HG02678 (cell line): Measurements from ENCODE around the gene MED10.
"Not testable (repeated sequence)": the region's sequence is repeated elsewhere in the genome, so short reads cannot be mapped to it uniquely, and the experiment has no call there.

Source experiments
- ATAC-seq: cut with Tn5 transposase; IDR thresholded peaks from one replicate; pipeline ENCODE4 v1.9.1; 2021; ENCODE audit warnings: mild to moderate bottlenecking, moderate library complexity; ENCODE audit not compliant: unreplicated experiment

Gene MED10

DNA sequence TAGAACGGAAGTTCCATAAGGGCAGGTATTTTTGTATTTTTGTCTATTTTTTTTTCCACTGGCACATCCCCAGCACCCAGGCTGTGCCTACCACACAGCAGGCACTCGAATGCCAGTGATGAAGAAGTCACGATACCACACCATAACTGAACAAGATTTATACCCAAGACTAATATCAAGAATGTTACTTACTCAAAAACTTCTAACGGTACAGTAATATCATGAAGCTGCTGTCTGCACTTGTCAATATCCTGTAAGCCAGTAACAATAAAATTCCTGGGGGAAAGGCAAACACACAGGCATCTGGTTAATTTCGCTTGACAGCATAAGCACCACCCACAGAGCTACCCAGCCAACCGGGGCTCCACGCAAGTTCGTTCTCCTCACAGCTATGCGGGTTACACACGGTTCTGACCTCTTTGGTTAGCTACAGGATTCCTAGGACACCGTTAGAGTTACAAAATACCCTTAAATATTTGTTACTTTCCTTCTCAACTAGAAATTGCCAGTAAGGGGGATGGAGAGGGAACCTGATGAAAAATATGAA lies 1.3 kb downstream of the MED10 start:
- no peak for ATAC-seq

DNA sequence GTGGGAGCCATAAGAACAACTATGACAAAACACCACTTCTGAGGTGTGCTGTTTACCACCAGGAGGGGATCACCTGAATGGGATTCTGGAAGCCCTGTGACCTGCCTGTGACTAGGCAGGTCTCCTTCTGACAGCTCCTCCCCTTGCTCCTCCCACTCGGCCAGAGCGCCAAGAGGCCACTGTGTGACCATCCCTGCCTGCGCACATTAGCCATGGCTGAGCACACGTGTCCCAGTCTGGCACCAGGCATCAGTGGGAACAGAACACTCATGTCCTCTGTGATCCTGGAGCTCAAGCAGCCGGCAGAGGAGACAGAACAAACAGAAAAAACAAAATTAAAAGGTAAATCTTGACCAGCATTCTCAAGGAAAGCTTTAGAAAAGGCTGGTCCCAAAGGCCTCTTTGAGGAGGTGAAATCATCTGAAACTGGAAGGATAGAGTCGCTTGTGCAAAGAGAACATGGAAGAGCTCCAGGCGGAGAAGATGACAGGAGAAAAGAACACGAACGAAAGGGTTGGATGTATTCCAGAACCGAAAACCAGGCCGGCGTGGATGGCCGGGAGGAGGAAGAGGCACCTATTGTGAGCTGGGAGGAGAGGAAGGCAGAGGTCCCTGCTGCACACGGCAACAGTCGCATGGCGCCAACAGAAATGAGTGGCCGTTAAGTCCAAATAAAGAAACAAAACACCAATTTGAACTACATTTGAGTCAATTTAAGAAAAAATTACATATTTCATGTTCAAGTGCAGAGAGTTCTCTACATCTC lies 5.1 kb downstream of the MED10 start:
- no peak for ATAC-seq

DNA sequence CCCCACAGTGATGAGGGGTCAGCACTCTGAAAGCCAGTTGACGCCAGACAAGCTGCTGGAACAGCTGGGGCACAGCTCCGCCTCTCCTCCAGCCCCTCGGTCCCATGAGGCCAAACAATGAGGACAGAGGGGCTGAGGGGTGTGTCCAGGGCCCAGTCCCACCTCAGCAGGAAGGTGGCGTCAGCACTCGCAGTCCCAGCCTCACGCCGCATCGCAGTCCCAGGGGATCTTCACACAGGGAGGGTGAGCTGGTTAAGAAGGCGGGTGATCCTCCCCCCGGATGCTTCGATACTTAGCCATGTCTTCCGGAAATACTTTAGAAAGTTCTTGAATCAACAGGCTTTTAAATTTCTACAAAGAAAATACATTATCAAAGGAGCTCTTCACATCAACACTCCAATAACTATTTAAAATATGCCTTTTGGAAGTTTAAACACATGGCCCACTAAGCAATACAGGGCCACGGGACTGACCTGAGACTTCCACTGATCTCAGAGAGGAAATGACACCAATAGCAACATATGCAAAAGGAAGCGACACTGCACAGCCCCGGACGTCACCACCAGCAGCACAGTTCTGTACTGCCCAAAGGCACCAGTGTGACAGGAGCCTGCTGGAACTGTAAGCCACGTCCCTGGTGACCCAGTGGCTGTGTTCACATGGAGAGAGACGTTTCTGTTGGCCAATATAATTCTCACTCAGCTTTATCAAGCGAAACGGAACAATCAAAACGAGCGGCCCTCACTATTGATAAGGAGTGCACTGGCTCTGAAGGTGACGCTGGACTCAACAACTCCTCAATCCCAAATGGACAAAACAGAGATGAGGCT lies 5.9 kb downstream of the MED10 start:
- ATAC-seq = no peak

DNA sequence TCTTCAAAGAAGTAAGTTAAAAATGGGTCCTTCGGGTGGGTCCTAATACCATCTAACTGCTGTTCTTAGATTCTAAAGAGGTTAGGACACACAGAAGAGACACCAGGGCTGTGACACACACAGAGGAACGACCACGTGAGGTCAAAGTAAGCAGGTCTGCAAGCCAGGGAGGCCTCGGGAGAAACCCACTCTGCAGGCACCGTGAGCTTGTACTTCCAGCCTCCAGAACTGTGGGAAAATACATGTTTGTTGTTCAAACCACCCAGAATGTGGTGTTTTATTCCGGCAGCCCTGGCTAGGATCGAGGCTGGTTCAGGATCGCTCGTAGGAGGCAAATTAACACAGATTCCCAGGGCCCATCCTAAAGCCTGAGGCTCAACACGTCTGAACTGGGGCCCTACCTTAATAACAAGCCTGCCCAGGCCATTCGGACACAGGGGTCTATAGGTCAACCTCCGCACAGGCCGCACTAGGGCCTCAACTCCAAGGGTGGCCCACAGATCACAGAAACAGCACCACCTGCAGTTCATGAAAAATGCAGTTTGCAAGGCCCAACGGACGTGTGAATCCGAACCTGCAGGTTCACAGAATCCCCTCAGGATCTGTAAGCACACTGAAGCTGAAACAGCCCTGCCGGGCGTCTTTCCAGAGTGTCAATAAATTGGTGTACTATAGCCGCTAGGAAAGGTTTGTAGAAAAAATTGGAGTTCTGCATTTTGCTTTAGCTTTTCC lies 7.1 kb downstream of the MED10 start:
- ATAC-seq = no peak

DNA sequence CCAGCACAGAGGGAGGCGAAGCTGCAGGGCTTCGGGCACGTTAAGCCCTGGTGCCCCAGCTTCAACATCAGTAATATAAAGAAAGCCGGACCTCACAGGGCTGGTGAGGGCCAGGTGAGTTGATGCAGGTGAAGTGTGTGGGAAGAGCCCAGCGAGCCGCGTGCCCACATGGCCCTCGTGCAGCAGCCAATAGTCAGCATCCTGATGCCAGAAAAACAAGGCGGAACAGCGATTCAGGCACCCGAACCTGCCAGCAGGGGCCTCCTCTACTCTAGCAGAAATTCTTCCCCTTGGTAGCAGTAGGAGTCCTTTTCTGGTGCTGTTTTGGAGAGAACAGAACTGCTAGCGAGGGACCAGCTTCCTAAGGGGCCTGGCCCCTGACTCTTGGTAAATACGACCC lies 7.8 kb downstream of the MED10 start:
- ATAC-seq = no peak

DNA sequence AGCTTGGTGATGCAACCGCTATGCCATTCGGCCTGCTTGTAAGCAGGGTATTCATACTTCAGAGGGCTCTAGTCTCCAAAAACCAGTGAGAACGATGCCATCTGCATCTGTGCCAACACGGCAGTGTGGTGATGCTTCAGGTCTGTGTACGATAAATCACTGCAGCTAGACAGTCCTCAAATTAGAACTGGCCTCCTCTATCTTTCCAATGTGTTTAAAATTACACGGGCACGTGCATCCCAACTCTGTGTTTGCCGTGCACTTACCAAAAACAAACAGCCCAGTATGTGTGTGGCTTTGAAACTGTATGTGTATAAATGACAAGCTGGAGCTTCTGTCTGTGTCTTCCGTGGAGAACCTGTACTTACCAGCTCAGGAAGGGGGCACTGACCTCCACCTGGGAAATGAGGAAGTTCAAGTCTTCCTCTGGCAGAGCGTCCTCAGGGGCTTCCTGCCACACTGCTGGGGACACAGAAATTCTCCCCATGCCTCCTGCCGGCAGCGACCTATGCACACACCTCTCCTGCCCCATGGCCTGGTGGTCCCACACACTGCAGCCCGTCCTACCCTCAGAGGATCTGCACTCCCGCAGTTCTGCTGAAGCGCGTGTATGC lies 12.3 kb downstream of the MED10 start:
- no peak for ATAC-seq

DNA sequence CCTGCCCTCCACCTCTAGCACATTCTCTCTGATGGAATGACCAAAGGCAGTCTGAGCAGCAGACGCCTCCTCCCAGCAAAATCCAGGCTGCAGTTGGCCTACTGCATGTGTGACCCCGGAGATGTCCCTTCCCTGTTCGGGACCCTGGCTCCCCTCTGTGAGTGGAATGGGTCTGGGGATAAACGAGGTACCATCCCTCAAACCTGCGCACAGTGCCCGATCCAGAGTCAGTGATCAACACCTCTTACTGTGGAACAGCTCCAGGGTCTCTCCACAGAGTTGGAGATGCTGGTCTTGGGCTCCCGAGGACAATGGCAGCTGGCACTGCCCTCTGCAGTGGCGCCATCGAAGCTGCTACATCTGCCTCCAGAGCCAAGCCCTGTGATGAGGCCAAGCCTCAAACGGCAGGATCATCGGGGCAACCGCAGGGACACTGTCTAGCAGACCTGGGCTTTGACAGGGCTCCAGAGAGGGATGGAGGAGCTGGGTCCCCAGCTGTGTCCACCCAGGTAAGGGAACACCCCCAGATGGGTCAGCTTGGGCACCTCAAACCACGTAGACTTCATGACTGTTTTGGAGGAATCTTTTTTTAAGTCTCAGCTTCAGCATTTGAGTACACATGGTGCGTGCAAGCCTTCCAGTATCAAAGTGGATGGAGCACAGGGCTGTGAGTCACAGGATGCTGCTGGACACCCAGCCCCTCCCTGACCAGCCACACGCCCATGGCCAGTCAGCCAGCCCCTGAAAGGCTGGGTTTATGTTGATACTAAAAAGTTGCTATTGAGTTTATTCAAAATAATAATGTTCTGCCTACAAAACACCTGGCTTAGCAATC lies 13.0 kb downstream of the MED10 start:
- no peak for ATAC-seq

DNA sequence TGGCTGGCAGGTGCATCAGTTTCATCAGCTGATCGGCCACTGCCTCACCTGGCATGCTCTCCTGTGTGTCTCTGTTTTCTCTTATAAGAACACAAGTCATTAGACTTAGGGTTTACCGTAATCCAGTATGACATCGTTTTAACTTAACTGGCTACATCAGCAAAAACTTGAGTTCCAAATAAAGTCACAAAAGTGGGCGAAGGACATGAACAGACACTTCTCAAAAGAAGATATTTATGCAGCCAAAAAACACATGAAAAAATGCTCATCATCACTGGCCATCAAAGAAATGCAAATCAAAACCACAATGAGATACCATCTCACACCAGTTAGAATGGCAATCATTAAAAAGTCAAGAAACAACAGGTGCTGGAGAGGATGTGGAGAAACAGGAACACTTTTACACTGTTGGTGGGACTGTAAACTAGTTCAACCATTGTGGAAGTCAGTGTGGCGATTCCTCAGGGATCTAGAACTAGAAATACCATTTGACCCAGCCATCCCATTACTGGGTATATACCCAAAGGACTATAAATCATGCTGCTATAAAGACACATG lies 14.8 kb downstream of the MED10 start:
- ATAC-seq = not testable (repeated sequence)

DNA sequence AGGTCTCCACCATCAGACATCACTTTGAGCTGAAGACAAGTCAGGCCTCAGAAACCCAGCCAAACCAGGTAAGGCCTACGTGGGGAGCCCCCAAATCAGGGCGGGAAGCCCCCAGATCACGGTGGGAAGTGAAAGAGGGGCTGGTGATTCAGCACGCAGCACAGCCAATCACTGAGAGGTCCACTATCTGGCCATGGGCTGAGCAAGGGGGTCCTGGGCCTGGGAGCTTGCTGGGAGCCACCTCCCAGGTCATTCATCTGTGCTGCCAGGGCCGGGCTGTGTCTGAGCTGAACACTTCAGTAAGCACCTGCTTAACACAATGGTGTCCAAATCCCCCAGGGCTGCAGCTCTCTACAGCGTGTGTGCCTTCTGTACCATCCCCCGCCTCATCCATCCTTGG lies 15.5 kb downstream of the MED10 start:
- no peak for ATAC-seq

DNA sequence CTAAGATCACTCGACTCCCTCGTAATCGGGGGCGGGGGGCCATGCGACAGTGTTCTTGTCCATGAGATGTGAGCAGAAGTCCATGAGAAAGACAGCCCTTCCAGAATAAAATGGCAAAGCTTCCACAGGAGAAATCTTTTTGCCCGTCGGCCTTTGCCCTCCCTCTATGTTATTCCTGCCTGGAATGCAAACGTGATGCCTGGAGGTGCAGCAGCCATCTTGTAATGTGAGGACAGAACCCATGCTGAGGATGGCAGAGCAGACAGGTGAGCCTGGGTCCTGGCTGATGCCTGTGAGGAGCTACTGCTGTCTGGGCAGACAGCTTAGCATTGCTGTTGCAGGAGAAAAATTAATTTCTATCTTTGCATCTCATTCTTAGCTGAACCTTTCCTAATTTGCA lies 17.2 kb downstream of the MED10 start:
- ATAC-seq = no peak

DNA sequence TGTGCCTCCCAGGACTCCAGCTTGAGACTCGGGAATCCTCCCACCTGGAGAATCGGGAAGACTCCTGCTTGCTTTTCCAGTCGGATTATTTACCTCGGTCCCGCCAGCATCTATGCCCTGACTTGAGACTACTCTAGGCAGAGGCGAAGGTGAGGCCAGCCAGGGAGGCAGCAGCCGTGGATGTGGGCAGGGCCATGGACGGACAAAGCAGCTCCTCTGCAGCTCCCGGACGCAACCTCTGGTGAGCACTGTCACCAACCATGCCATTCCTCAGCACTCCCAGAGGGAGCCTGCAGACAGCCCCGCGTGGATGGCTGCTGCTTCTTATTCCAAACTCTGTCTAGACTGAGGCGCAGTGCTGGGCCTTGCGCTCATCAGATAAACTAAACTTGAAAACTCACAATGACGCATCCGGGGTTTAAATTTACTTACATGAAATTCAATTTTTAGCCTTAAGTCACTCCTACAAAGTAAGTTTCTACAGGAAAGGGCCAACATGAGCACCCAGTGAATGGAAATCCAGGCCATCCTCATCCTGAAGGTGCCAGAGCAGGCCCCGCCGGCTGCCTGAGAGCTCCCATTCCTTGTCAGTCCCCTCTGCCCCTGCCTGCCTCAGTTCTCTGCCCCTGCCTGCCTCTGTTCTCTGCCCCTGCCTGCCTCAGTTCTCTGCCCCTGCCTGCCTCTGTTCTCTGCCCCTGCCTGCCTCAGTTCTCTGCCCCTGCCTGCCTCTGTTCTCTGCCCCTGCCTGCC lies 17.8 kb downstream of the MED10 start:
- no peak for ATAC-seq

DNA sequence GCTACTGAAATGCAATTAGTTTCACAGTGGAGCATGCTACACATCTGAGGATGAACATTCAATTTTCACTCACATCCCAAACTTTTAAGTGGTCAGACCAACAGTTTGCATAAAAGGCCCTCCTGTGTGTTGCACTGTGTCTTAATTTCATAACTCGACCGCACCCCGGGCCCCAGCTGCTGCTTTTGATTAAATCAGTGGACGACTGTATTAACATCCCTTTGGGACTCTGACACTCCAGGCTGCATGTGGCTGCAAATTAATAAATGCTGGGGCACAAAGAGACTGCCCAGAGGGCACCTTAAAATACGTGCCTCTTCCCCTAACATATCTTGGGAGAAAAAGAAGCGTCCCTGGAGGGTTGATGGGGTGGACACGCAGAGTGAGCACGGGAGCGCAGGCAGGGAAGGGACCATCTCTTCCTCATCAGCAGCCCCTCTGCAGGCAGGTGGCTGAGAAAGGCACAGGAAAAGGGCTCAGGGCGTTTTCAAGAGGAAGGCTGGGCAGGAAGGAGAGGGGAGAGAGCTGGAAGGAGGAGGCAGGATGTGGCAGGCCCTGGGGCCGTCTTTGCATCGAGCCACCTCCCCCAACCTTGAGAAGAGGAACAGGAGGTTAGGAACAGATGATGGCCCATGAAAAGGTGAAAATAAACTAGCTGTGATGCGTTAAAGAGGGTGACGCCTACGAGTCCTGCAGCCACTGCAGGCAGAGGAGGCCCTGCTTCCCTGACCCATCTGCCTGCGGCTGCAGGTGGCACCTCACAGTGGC lies 18.6 kb downstream of the MED10 start:
- ATAC-seq = peak; percentile 78

DNA sequence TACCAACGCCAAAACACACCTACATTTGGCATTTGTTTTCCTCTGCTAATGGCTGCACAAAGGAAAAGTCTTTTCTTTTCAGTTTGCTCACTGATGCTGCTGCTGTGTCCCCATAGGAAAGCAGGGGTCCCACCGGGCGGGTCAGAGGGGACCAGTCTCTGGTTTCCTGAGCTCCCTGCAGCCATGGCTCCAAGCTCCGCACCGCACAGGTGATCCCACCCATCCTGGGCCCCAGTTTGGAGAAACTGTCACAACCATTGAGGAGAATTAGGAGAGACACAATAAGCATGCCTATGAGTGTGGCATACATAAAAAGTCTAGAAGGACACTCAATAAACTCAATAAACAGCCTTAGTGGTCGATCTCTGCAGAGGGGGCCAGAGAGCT lies 19.9 kb downstream of the MED10 start:
- ATAC-seq = no peak

DNA sequence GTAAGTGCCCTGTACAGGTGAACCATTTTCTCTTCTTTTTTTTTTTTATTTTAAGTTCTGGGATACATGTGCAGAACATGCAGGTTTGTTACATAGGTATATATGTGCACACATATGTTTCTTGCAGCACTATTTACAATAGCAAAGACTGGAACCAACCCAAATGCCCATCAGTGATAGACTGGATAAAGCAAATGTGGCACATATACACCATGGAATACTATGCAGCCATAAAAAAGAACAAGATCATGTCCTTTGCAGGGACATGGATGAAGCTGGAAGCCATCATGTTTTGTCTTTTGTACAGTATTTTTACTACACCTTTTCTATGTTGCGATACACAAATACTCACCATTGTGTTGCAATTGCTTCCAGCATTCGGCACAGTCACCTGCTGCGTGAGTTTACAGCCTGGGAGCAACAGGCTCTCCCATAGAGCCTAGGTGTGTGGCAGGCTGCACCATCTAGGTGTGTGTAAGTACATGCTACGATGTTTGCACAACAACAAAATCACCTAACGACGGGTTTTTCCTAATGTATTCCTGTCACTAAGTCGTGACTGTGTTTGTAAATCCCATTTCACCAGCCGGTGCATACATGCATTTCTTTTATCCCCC lies 20.4 kb downstream of the MED10 start:
- not testable (repeated sequence) for ATAC-seq

DNA sequence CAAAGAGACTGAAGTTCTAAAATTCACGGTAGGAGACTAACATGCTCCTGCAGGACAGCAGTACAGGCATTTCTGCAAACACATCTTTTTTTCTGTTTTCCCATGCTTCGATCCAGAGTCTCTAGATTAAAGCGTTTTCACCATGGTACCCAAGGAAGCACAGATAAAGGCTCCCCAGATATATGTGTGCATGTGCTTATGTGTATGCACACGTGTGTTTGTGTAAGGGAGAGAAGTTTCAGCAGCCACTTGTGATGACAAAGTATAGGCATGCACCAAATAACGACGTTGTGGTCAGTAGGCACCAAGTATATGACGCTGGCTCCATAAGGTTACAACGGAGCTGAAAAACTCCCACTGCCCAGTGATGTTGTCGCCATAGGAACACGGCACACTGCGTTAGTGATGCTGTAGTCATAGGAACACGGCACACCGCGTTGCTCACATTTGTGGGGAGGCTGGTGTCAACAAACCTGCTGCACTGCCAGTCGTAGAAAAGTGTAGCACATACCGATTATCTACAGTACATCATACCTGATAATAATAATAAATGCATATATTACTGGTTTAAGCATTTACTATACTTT lies 21.7 kb downstream of the MED10 start:
- no peak for ATAC-seq

DNA sequence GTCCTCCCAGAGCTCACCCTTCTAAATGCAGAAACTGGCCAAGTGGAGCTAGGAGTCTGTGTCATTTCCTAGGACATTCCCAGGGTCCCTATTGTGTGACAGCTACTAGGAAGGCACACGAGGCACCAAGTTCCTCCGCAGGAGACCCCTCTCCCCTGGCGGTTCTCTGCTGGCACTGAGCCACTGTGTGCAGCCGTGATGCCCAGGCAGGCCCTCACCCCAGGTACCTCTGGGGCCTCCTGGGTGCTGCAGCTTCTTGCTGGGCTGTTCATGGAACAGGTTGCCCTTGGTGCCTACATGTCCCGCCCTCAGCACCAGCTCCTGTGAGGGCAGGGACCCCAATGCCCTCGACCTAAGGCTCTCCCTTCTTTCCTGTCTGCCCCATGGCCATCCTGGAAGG lies 23.1 kb downstream of the MED10 start:
- ATAC-seq = no peak

DNA sequence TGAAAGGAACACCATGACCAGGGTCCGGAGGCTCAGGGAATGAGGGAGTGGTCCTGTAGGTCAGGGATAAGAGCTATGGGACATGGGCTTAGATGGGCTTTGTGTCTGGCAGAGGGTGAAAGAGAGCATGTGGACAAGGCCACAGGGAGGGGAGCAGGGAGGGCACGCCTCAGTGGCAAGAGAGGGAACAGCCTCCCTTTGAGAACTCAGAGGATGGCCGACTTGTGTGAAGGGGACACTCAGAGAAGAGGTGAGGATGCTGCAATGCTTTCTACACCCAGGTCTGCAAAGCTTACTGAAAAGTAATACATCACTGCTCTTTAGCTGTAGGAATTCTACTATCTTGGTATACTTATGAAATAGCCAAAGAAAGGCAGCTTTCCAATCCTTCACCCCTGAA lies 23.5 kb downstream of the MED10 start:
- no peak for ATAC-seq
